H1 (cell line): ENCODE results near the gene GRIK1. TPM values are rescaled to one million over a fixed set of nuclear protein-coding genes. Genes with fewer than 3 reads are reported as not detected.

Source experiments
- CTCF ChIA-PET: fragments of 300-600 bp; sonication (Branson Sonifier 250); formaldehyde crosslinking; loops from one replicate; lab custom pipeline; 2021; ENCODE audit not compliant: partially characterized antibody; lab: Charles Lee
- POLR2A ChIA-PET: fragments of 300-600 bp; sonication (Branson Sonifier 250); formaldehyde crosslinking; loops from one replicate; lab custom pipeline; 2021; ENCODE audit warnings: inconsistent platforms; ENCODE audit not compliant: partially characterized antibody; lab: Charles Lee
- DNase-seq, 2 experiments: peaks; one replicate each; pipeline versions ENCODE4 v3.0.0 to v3.0.0-alpha.2; 2010 to 2022; ENCODE audit warnings: low spot score in 2 of 2, low read depth in 1 of 2, mixed read lengths in 1 of 2
- FAIRE-seq: peaks from 2 replicates; lab custom pipeline; 2011; peaks lifted over from hg19 to GRCh38; lab: Jason Lieb, UNC
- H2AFZ ChIP-seq: 2 replicates; pipeline ENCODE4 v1.8.1; 2012; ENCODE audit warnings: low read length, inconsistent platforms
- H2AK5ac ChIP-seq: 2 replicates; pipeline ENCODE4 v1.6.1; 2013; ENCODE audit warnings: low read depth, low read length
- H2BK120ac ChIP-seq: replicated peaks from 2 replicates; pipeline ENCODE3; 2013; ENCODE audit warnings: low read depth, low read length, inconsistent platforms
- H2BK12ac ChIP-seq: 2 replicates; pipeline ENCODE4 v1.6.1; 2013; ENCODE audit warnings: low read depth, low read length
- H2BK15ac ChIP-seq: 2 replicates; pipeline ENCODE4 v1.6.1; 2013; ENCODE audit warnings: low read length
- H2BK20ac ChIP-seq: 2 replicates; pipeline ENCODE4 v1.6.1; 2013; ENCODE audit warnings: low read length
- H2BK5ac ChIP-seq: 2 replicates; pipeline ENCODE4 v1.6.1; 2013; ENCODE audit warnings: low read depth, low read length
- H3K14ac ChIP-seq: 2 replicates; pipeline ENCODE4 v1.6.1; 2013; ENCODE audit warnings: inconsistent platforms; ENCODE audit not compliant: insufficient read length
- H3K18ac ChIP-seq: 2 replicates; pipeline ENCODE4 v1.6.1; 2013; ENCODE audit warnings: low read length; ENCODE audit errors: extremely low read depth
- H3K23ac ChIP-seq: 2 replicates; pipeline ENCODE4 v1.6.1; 2013; ENCODE audit warnings: inconsistent platforms; ENCODE audit not compliant: insufficient read length
- H3K23me2 ChIP-seq: 2 replicates; pipeline ENCODE4 v1.6.1; 2013; ENCODE audit warnings: low read depth, low read length
- H3K27ac ChIP-seq: 2 replicates; pipeline ENCODE4 v1.6.1; 2011; ENCODE audit warnings: low read depth, low read length, inconsistent platforms
- H3K27me3 ChIP-seq, 4 experiments: replicated peaks in 1 of 4; 1 replicate in 1 of 4; 2 replicates in 3 of 4; pipeline versions ENCODE4 v1.6.1 to v1.8.1; 2011 to 2013; ENCODE audit warnings: low read length in 3 of 4, mild to moderate bottlenecking in 3 of 4, inconsistent platforms in 2 of 4, mixed read lengths in 2 of 4, moderate library complexity in 1 of 4; ENCODE audit not compliant: control insufficient read depth in 3 of 4, insufficient read depth in 3 of 4; ENCODE audit errors: extremely low read depth in 1 of 4
- H3K36me3 ChIP-seq, 4 experiments: 2 replicates each; pipeline versions ENCODE4 v1.6.1 to v1.8.1; 2011 to 2013; ENCODE audit warnings: mild to moderate bottlenecking in 4 of 4, low read length in 3 of 4, moderate library complexity in 2 of 4, control low read depth in 1 of 4, inconsistent platforms in 1 of 4; ENCODE audit not compliant: insufficient read depth in 4 of 4, control insufficient read depth in 2 of 4
- H3K4ac ChIP-seq: replicated peaks from 2 replicates; pipeline ENCODE3; 2013; ENCODE audit warnings: low read length, low read depth, mixed read lengths, inconsistent platforms; ENCODE audit not compliant: insufficient read length
- H3K4me1 ChIP-seq, 4 experiments: replicated peaks in 1 of 4; 1 replicate in 1 of 4; 2 replicates in 3 of 4; pipeline versions ENCODE4 v1.6.1 to v1.8.1; 2011 to 2013; ENCODE audit warnings: low read length in 3 of 4, inconsistent platforms in 2 of 4, mixed read lengths in 1 of 4; ENCODE audit not compliant: insufficient read depth in 4 of 4, control insufficient read depth in 3 of 4
- H3K4me2 ChIP-seq, 2 experiments: 2 replicates each; pipeline versions ENCODE4 v1.6.1 to v1.8.1; 2011 to 2013; ENCODE audit warnings: low read depth in 2 of 2, low read length in 2 of 2, control low read depth in 1 of 2, inconsistent platforms in 1 of 2, mild to moderate bottlenecking in 1 of 2; ENCODE audit not compliant: insufficient read depth in 1 of 2
- H3K4me3 ChIP-seq, 4 experiments: fragments of 200-600, 300-600 bp in 1 of 4; sonication (generic), shearing (Covaris generic), sonication (Bioruptor Twin) in 1 of 4; 2 replicates each; pipeline versions ENCODE4 v1.5.1 to v1.8.1; 2011 to 2016; ENCODE audit warnings: low read length in 4 of 4, low read depth in 3 of 4, control low read depth in 2 of 4, inconsistent platforms in 2 of 4, mild to moderate bottlenecking in 2 of 4, mixed read lengths in 1 of 4, moderate library complexity in 1 of 4; ENCODE audit not compliant: insufficient read depth in 2 of 4; ENCODE audit errors: extremely low read depth in 1 of 4
- H3K56ac ChIP-seq: replicated peaks from 2 replicates; pipeline ENCODE3; 2013; ENCODE audit warnings: low read depth, mild to moderate bottlenecking, mixed read lengths, low read length, inconsistent platforms; ENCODE audit not compliant: insufficient read length
- H3K79me1 ChIP-seq: 2 replicates; pipeline ENCODE4 v1.6.1; 2013; ENCODE audit warnings: low read depth, low read length, control low read depth
- H3K79me2 ChIP-seq, 2 experiments: 2 replicates each; pipeline versions ENCODE4 v1.6.1 to v1.8.1; 2012 to 2013; ENCODE audit warnings: low read length in 2 of 2, mild to moderate bottlenecking in 2 of 2, inconsistent platforms in 1 of 2; ENCODE audit not compliant: insufficient read depth in 2 of 2, control insufficient read depth in 1 of 2
- H3K9ac ChIP-seq, 4 experiments: replicated peaks in 1 of 4; 1 replicate in 1 of 4; 2 replicates in 3 of 4; pipeline versions ENCODE4 v1.6.1 to v1.8.1; 2011 to 2013; ENCODE audit warnings: low read depth in 3 of 4, low read length in 3 of 4, control low read depth in 2 of 4, mild to moderate bottlenecking in 2 of 4, moderate library complexity in 2 of 4, inconsistent platforms in 1 of 4; ENCODE audit errors: extremely low read depth in 1 of 4
- H3K9me3 ChIP-seq, 2 experiments: 2 replicates each; pipeline versions ENCODE4 v1.6.1 to v1.8.1; 2012 to 2013; ENCODE audit warnings: mild to moderate bottlenecking in 2 of 2, moderate library complexity in 2 of 2, control low read depth in 1 of 2, inconsistent platforms in 1 of 2, low read depth in 1 of 2, low read length in 1 of 2, mixed read lengths in 1 of 2; ENCODE audit not compliant: insufficient read depth in 2 of 2
- H4K20me1 ChIP-seq, 2 experiments: replicated peaks in 1 of 2; 2 replicates each; pipeline versions ENCODE3 to v1.8.1; 2011 to 2013; ENCODE audit warnings: inconsistent platforms in 2 of 2, low read length in 2 of 2, mild to moderate bottlenecking in 1 of 2; ENCODE audit not compliant: insufficient read depth in 2 of 2, control insufficient read depth in 1 of 2
- H4K5ac ChIP-seq: 2 replicates; pipeline ENCODE4 v1.6.1; 2013; ENCODE audit warnings: low read length, low read depth, mixed read lengths, inconsistent platforms; ENCODE audit not compliant: insufficient read length
- H4K8ac ChIP-seq: 2 replicates; pipeline ENCODE4 v1.8.0; 2013; ENCODE audit warnings: mild to moderate bottlenecking, moderate library complexity, low read length, inconsistent platforms; ENCODE audit not compliant: insufficient read depth; ENCODE audit errors: extremely low read depth
- H4K91ac ChIP-seq: replicated peaks from 2 replicates; pipeline ENCODE3; 2013; ENCODE audit warnings: low read length, mixed read lengths, inconsistent platforms; ENCODE audit not compliant: insufficient read length
- CTBP2 ChIP-seq: IDR thresholded peaks from 2 replicates; pipeline ENCODE4 v1.7.0; 2011; ENCODE audit warnings: borderline replicate concordance, mild to moderate bottlenecking, moderate library complexity, mixed read lengths, low read length; ENCODE audit not compliant: insufficient read depth, insufficient read length
- EGR1 ChIP-seq: IDR thresholded peaks from 2 replicates; pipeline ENCODE4 v1.6.1; 2011; ENCODE audit warnings: low read depth, low read length, borderline replicate concordance
- EP300 ChIP-seq, 2 experiments: IDR thresholded peaks; 1 replicate in 1 of 2; 2 replicates in 1 of 2; pipeline ENCODE4 v1.6.1; 2011 to 2012; ENCODE audit warnings: low read depth in 2 of 2, low read length in 2 of 2, mild to moderate bottlenecking in 2 of 2, borderline replicate concordance in 1 of 2, inconsistent platforms in 1 of 2, moderate library complexity in 1 of 2
- EZH2 ChIP-seq: fragments of 200-600 bp; sonication (generic); IDR thresholded peaks from 2 replicates; pipeline ENCODE4 v1.7.1; 2012; ENCODE audit warnings: low read depth, mild to moderate bottlenecking, moderate library complexity, low read length, inconsistent platforms; ENCODE audit not compliant: severe bottlenecking
- MAX ChIP-seq: IDR thresholded peaks from 2 replicates; pipeline ENCODE4 v1.6.1; 2012; ENCODE audit warnings: inconsistent platforms
- NRF1 ChIP-seq: IDR thresholded peaks from 2 replicates; pipeline ENCODE4 v1.6.1; 2011; ENCODE audit warnings: mild to moderate bottlenecking, low read depth, low read length, improper control_type of control experiment
- RFX5 ChIP-seq: IDR thresholded peaks from 2 replicates; pipeline ENCODE4 v1.6.1; 2011; ENCODE audit warnings: low read depth, low read length, improper control_type of control experiment, borderline replicate concordance
- SP1 ChIP-seq: IDR thresholded peaks from 2 replicates; pipeline ENCODE4 v1.6.1; 2011; ENCODE audit warnings: low read depth, low read length
- TCF12 ChIP-seq: IDR thresholded peaks from 2 replicates; pipeline ENCODE4 v1.6.1; 2011; ENCODE audit warnings: low read depth, mild to moderate bottlenecking, low read length
- WGBS, 2 experiments: shearing (Covaris generic) in 1 of 2; methylation state at CpG; one replicate each; pipeline versions ENCODE4 v1.1.6 to v1.1.7; 2013 to 2015; ENCODE audit warnings: low lambda C conversion rate in 2 of 2, mixed read lengths in 2 of 2, inconsistent platforms in 1 of 2, low coverage in 1 of 2, missing lambda C conversion rate in 1 of 2; ENCODE audit not compliant: insufficient replicate concordance in 2 of 2, insufficient coverage in 1 of 2, insufficient read length in 1 of 2; ENCODE audit errors: extremely low coverage in 1 of 2, missing lambda C conversion rate in 1 of 2; 5-methylcytosine and 5-hydroxymethylcytosine counted together
- polyA plus RNA-seq, 7 experiments: library from polyadenylated mRNA; depleted of rRNA in 3 of 7; stranded (reverse) in 5 of 7; unstranded in 2 of 7; fragments of >200 nt in 5 of 7; fragments of 200-250 nt in 2 of 7; gene quantifications; 1 replicate in 5 of 7; 2 replicates in 1 of 7; 4 replicates in 1 of 7; pipeline versions ENCODE4 v1.2.1 to v1.2.3, GENCODE V29; 2011 to 2013; ENCODE audit warnings: missing spikeins in 2 of 7, mixed read lengths in 2 of 7
- total RNA-seq: library from RNA; stranded (reverse); fragmentation: NEBNext Ultra II Directional; extraction: Animal tissue kit (Norgen Biotek cat#: 25700); gene quantifications from 2 replicates; pipeline ENCODE4 v1.2.1, GENCODE V29; 2021

The GRIK1 gene
- total and polyA plus RNA-seq, 2 of the 8 experiments (the other 6 are each of a cell fraction or from before 2014, with no cell fraction given): 0.11 to 0.32 TPM

DNA sequence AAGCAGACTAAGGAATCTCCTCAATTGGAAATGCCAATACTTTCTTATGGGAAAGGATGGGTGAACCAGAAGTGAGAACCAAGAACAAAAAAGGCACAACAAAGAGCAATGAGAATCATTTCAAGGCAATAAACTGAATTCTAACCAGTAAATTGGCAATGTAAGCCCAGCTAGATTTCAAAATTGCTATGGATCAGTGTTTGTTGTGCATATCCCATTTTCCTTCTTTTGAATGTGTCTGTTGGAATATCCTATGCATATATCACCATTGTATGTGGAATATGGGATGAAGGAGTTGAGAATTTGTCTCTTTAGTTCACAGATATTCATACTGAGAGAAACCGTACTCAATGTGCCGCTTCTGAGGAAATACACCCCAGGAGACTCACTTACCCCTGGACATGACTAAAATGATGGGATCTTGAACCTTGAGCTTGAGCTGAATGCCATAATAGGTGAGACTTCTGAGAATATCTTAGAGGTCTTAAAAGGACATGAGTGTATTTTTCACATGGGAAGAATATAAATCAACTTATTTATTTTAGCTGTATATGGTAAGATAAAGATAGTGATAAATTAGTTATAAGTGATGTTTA lies 425.0 kb downstream of the GRIK1 start:
- H3K23ac ChIP-seq: no peak overlapping the region
- no peak overlapping the region for H2BK120ac ChIP-seq
- H3K36me3 ChIP-seq: no peaks in the 10 kb centered on the region
- H4K8ac ChIP-seq: no peak overlapping the region
- H2BK12ac ChIP-seq: no peak overlapping the region
- H2BK20ac ChIP-seq: no peak overlapping the region
- H3K9ac ChIP-seq: no peak overlapping the region
- no peak overlapping the region for H3K56ac ChIP-seq
- peaks cover 3 to 9% of the 10 kb centered on the region in 2 experiments; a peak in 2 of 4 replicates for H3K9me3 ChIP-seq
- TF ChIP-seq TCF12 (no peak), EZH2 (no peak), SP1 (no peak), MAX (no peak), EGR1 (no peak), RFX5 (no peak), CTBP2 (no peak), EP300 (IDR thresholded peaks at IDR 0.05; ENCODE audit: borderline replicate concordance in 1 of 2, low read depth in 2 of 2, low read length in 2 of 2) (no peak), NRF1 (no peak)
- H3K23me2 ChIP-seq: no peaks in the 10 kb centered on the region
- ChIA-PET POLR2A (no interaction called here), CTCF (interaction anchor here (2.6 kb wide), 1 partner anchor 15 kb away, joined by 9 read pairs; no protein-coding TSS in a partner anchor)
- no peaks in the 10 kb centered on the region for H3K4me1 ChIP-seq
- no peak overlapping the region for H3K4ac ChIP-seq
- no peak overlapping the region for H2BK5ac ChIP-seq
- H3K18ac ChIP-seq: no peak overlapping the region
- H4K91ac ChIP-seq: no peak overlapping the region
- 93% methylated on average over 2 of the region's 2 CpGs; no CpG with 5 or more reads in 1 of the 2 experiments for WGBS, 2 experiments
- no peak overlapping the region for H3K4me3 ChIP-seq
- no peak overlapping the region for H2AK5ac ChIP-seq
- H3K79me1 ChIP-seq: no peaks in the 10 kb centered on the region
- H3K79me2 ChIP-seq: no peaks in the 10 kb centered on the region
- FAIRE-seq (no peak), DNase-seq (no peak)
- H2BK15ac ChIP-seq: no peak overlapping the region
- no peak overlapping the region for H4K5ac ChIP-seq
- H3K27ac ChIP-seq: no peak overlapping the region
- H2AFZ ChIP-seq: no peak overlapping the region
- no peaks in the 10 kb centered on the region for H4K20me1 ChIP-seq
- H3K27me3 ChIP-seq: no peaks in the 10 kb centered on the region
- H3K14ac ChIP-seq: no peak overlapping the region
- no peak overlapping the region for H3K4me2 ChIP-seq
